ENCODE data around the gene TRIM39.

- TF ChIP-seq GATA2 (IDR thresholded peaks at IDR 0.05; ENCODE audit: low read depth, low read length), result no peak
- TF ChIP-seq GATA3 (IDR thresholded peaks at IDR 0.05; ENCODE audit: low read depth, low read length), result no peak
Observed at GRCh38 chr6:30323806-30324205, 2.9 kb upstream of the TRIM39 start.

Measured in SH-SY5Y (cell line).